H9 (cell line): ENCODE data around the gene JAKMIP1. TPM values are rescaled to one million over a fixed set of nuclear protein-coding genes. Genes with fewer than 3 reads are reported as not detected.

ENCODE experiments used
- DNase-seq: peaks from one replicate; pipeline ENCODE4 v3.0.0-alpha.2; 2017
- H2AFZ ChIP-seq: one replicate; pipeline ENCODE4 v1.6.1; 2013; ENCODE audit warnings: mild to moderate bottlenecking, low read length, control low read depth, moderate library complexity
- H2AK5ac ChIP-seq: 2 replicates; pipeline ENCODE4 v1.6.1; 2013; ENCODE audit warnings: low read length, control low read depth, mixed read lengths; ENCODE audit not compliant: insufficient read length
- H2BK120ac ChIP-seq: one replicate; pipeline ENCODE4 v1.6.1; 2013; ENCODE audit warnings: low read depth, mild to moderate bottlenecking, low read length, control low read depth, inconsistent platforms; ENCODE audit not compliant: poor library complexity, severe bottlenecking
- H2BK12ac ChIP-seq: 2 replicates; pipeline ENCODE4 v1.6.1; 2013; ENCODE audit warnings: low read length, control low read depth, mixed read lengths, low read depth; ENCODE audit not compliant: insufficient read length
- H2BK15ac ChIP-seq: 2 replicates; pipeline ENCODE4 v1.6.1; 2013; ENCODE audit warnings: low read depth, low read length, control low read depth
- H2BK20ac ChIP-seq: one replicate; pipeline ENCODE4 v1.6.1; 2013; ENCODE audit warnings: low read depth, mild to moderate bottlenecking, low read length, control low read depth, inconsistent platforms; ENCODE audit not compliant: poor library complexity, severe bottlenecking
- H2BK5ac ChIP-seq: 2 replicates; pipeline ENCODE4 v1.6.1; 2013; ENCODE audit warnings: low read length, control low read depth, mixed read lengths; ENCODE audit not compliant: insufficient read length
- H3K14ac ChIP-seq: 2 replicates; pipeline ENCODE4 v1.6.1; 2013; ENCODE audit warnings: low read length, control low read depth; ENCODE audit not compliant: insufficient read depth
- H3K18ac ChIP-seq: 2 replicates; pipeline ENCODE4 v1.6.1; 2013; ENCODE audit warnings: low read depth, mild to moderate bottlenecking, mixed read lengths, low read length, control low read depth; ENCODE audit not compliant: insufficient read length
- H3K23ac ChIP-seq: 2 replicates; pipeline ENCODE4 v1.6.1; 2013; ENCODE audit warnings: low read length, control low read depth, mixed read lengths, low read depth; ENCODE audit not compliant: insufficient read length
- H3K23me2 ChIP-seq: 2 replicates; pipeline ENCODE4 v1.6.1; 2013; ENCODE audit warnings: low read depth, mild to moderate bottlenecking, mixed read lengths, low read length, control low read depth; ENCODE audit not compliant: insufficient read length, poor library complexity, severe bottlenecking
- H3K27ac ChIP-seq: 2 replicates; pipeline ENCODE4 v1.5.1; 2013; ENCODE audit warnings: low read length, control low read depth, mixed read lengths, low read depth; ENCODE audit not compliant: insufficient read length
- H3K27me3 ChIP-seq: 2 replicates; pipeline ENCODE4 v1.6.1; 2013; ENCODE audit warnings: low read length, control low read depth, inconsistent platforms; ENCODE audit not compliant: insufficient read depth
- H3K4ac ChIP-seq: 2 replicates; pipeline ENCODE4 v1.6.1; 2013; ENCODE audit warnings: low read depth, mild to moderate bottlenecking, control low read depth, inconsistent platforms, low read length, moderate library complexity
- H3K4me1 ChIP-seq: 2 replicates; pipeline ENCODE4 v1.6.1; 2013; ENCODE audit warnings: low read length, control low read depth, inconsistent platforms; ENCODE audit not compliant: insufficient read depth
- H3K4me2 ChIP-seq: 2 replicates; pipeline ENCODE4 v1.6.1; 2013; ENCODE audit warnings: low read length, control low read depth, mixed read lengths; ENCODE audit not compliant: insufficient read length, insufficient read depth
- H3K56ac ChIP-seq: 2 replicates; pipeline ENCODE4 v1.6.1; 2013; ENCODE audit warnings: low read depth, mild to moderate bottlenecking, mixed read lengths, low read length, control low read depth; ENCODE audit not compliant: insufficient read length
- H3K79me1 ChIP-seq: 2 replicates; pipeline ENCODE4 v1.6.1; 2013; ENCODE audit warnings: low read depth, mild to moderate bottlenecking, moderate library complexity, low read length, control low read depth, inconsistent platforms; ENCODE audit not compliant: insufficient read depth, poor library complexity, severe bottlenecking
- H3K79me2 ChIP-seq: 2 replicates; pipeline ENCODE4 v1.6.1; 2013; ENCODE audit warnings: low read length, control low read depth, inconsistent platforms; ENCODE audit not compliant: insufficient read depth
- H3K9ac ChIP-seq: 2 replicates; pipeline ENCODE4 v1.6.1; 2013; ENCODE audit warnings: low read length, control low read depth, mixed read lengths; ENCODE audit not compliant: insufficient read length; ENCODE audit errors: extremely low read depth
- H3K9me3 ChIP-seq: one replicate; pipeline ENCODE4 v1.6.1; 2013; ENCODE audit warnings: low read depth, low read length, inconsistent platforms; ENCODE audit not compliant: control insufficient read depth
- H3T11ph ChIP-seq: one replicate; pipeline ENCODE4 v1.6.1; 2013; ENCODE audit warnings: mild to moderate bottlenecking, low read length, control low read depth, inconsistent platforms
- H4K20me1 ChIP-seq: one replicate; pipeline ENCODE4 v1.6.1; 2013; ENCODE audit not compliant: control insufficient read depth, insufficient read length, insufficient read depth
- H4K5ac ChIP-seq: 2 replicates; pipeline ENCODE4 v1.6.1; 2013; ENCODE audit warnings: low read depth, mild to moderate bottlenecking, mixed read lengths, low read length, control low read depth; ENCODE audit not compliant: insufficient read length
- H4K8ac ChIP-seq: replicated peaks from 2 replicates; pipeline ENCODE4 v1.6.1; 2013; ENCODE audit warnings: low read length, control low read depth, mixed read lengths, low read depth; ENCODE audit not compliant: insufficient read length
- H4K91ac ChIP-seq: 2 replicates; pipeline ENCODE4 v1.6.1; 2013; ENCODE audit warnings: low read depth, mild to moderate bottlenecking, moderate library complexity, mixed read lengths, low read length, control low read depth; ENCODE audit not compliant: insufficient read length
- H3K27ac Mint-ChIP-seq, 3 experiments: 2 replicates in 2 of 3; 3 replicates in 1 of 3; pipeline ENCODE4 v1.8.0; 2020 to 2021; ENCODE audit warnings: mixed read lengths in 3 of 3, mild to moderate bottlenecking in 1 of 3, moderate library complexity in 1 of 3
- H3K27me3 Mint-ChIP-seq: 2 replicates; pipeline ENCODE4 v1.8.0; 2021; ENCODE audit warnings: low read depth, mild to moderate bottlenecking, moderate library complexity, mixed read lengths
- H3K36me3 Mint-ChIP-seq, 3 experiments: 2 replicates in 2 of 3; 3 replicates in 1 of 3; pipeline ENCODE4 v1.8.0; 2020 to 2021; ENCODE audit warnings: low read depth in 3 of 3, mixed read lengths in 3 of 3; ENCODE audit not compliant: insufficient read depth in 1 of 3
- H3K4me1 Mint-ChIP-seq, 2 experiments: 2 replicates each; pipeline ENCODE4 v1.8.0; 2020; ENCODE audit warnings: mixed read lengths in 2 of 2
- H3K4me3 Mint-ChIP-seq, 2 experiments: 2 replicates in 1 of 2; 3 replicates in 1 of 2; pipeline ENCODE4 v1.8.0; 2020 to 2021; ENCODE audit warnings: mild to moderate bottlenecking in 2 of 2, mixed read lengths in 2 of 2, moderate library complexity in 1 of 2
- H3K9me3 Mint-ChIP-seq, 2 experiments: 2 replicates in 1 of 2; 3 replicates in 1 of 2; pipeline ENCODE4 v1.8.0; 2020; ENCODE audit warnings: mild to moderate bottlenecking in 2 of 2, mixed read lengths in 2 of 2, moderate library complexity in 1 of 2
- WGBS: extraction: QIAGEN DNeasy Blood & Tissue Kit; methylation state at CpG from one replicate; pipeline ENCODE4 v1.1.7; 2013; ENCODE audit warnings: missing lambda C conversion rate, low lambda C conversion rate, mixed read lengths; ENCODE audit not compliant: insufficient read length; ENCODE audit errors: extremely low coverage; 5-methylcytosine and 5-hydroxymethylcytosine counted together
- total RNA-seq: library from RNA; stranded (reverse); gene quantifications from 2 replicates; pipeline ENCODE4 v1.2.1, GENCODE V29; 2021
- TF ChIP-seq, protein P1 (sequence below): fragments of 200-600 bp; sonication (generic); conservative IDR thresholded peaks from 3 replicates; pipeline ENCODE4 v1.8.0; 2021; ENCODE audit warnings: antibody characterized with exemption, mild to moderate bottlenecking

JAKMIP1 gene
- total RNA-seq, 1 experiment from 2014 or later = 1.5 TPM

DNA sequence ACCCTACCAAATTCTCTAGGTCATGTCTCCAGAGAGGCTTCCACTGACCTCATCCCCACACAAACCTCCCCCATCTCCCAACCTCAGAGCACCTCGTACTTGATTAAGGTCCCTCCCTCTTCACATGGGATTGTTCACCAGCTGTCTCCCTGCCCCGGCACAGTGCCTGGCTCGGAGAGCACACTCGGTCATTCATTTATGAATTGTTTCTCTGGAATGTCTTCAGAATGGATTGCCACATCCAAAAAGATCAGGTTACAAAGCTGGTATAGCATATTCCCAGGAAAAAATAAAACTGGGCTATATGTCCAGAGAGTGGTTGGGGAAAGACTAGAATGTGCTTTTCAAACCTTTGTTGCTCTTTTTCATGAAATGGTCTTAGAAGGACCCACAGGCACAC, 21.6 kb downstream of the JAKMIP1 start:
- no peaks in the 10 kb centered on the region for H4K20me1 ChIP-seq
- H3K79me2 ChIP-seq = no peaks in the 10 kb centered on the region
- H3K18ac ChIP-seq = no peak overlapping the region
- H2BK120ac ChIP-seq = no peak overlapping the region
- Mint-ChIP-seq H3K9me3 (peaks cover 0 to 2% of the 10 kb centered on the region in 2 experiments; a peak in 3 of 5 replicates), H3K4me3 (no peak overlapping the region), H3K36me3 (peaks cover 3 to 11% (median 10%) of the 10 kb centered on the region in 3 experiments; a peak in 3 of 7 replicates), H3K27ac (no peak overlapping the region; a peak in 1 of 7 replicates), H3K27me3 (no peaks in the 10 kb centered on the region; the same call in none of the 2 replicates), H3K4me1 (peaks cover 0 to 4% of the 10 kb centered on the region in 2 experiments; a peak in 1 of 4 replicates)
- no peaks in the 10 kb centered on the region for H3K9me3 ChIP-seq
- H3K56ac ChIP-seq = no peak overlapping the region
- H4K8ac ChIP-seq = no peak overlapping the region
- no peak overlapping the region for H2AK5ac ChIP-seq
- no peaks in the 10 kb centered on the region for H3K79me1 ChIP-seq
- no peak overlapping the region for H3K4me2 ChIP-seq
- H3K27me3 ChIP-seq = no peaks in the 10 kb centered on the region
- no peaks in the 10 kb centered on the region for H3K23me2 ChIP-seq
- no peak overlapping the region for H2BK12ac ChIP-seq
- no peak overlapping the region for H3T11ph ChIP-seq
- no peak overlapping the region for H4K91ac ChIP-seq
- WGBS = no CpG with 5 or more reads among the region's 4 CpGs
- no peak overlapping the region for H2BK15ac ChIP-seq
- H3K14ac ChIP-seq = no peak overlapping the region
- H3K9ac ChIP-seq = no peak overlapping the region
- no peak overlapping the region for H3K23ac ChIP-seq
- no peak overlapping the region for H3K27ac ChIP-seq
- TF ChIP-seq, protein P1, sequence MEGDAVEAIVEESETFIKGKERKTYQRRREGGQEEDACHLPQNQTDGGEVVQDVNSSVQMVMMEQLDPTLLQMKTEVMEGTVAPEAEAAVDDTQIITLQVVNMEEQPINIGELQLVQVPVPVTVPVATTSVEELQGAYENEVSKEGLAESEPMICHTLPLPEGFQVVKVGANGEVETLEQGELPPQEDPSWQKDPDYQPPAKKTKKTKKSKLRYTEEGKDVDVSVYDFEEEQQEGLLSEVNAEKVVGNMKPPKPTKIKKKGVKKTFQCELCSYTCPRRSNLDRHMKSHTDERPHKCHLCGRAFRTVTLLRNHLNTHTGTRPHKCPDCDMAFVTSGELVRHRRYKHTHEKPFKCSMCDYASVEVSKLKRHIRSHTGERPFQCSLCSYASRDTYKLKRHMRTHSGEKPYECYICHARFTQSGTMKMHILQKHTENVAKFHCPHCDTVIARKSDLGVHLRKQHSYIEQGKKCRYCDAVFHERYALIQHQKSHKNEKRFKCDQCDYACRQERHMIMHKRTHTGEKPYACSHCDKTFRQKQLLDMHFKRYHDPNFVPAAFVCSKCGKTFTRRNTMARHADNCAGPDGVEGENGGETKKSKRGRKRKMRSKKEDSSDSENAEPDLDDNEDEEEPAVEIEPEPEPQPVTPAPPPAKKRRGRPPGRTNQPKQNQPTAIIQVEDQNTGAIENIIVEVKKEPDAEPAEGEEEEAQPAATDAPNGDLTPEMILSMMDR = no peak
- no peak overlapping the region for H2BK5ac ChIP-seq
- DNase-seq = no peak
- no peak overlapping the region for H3K4ac ChIP-seq
- no peak overlapping the region for H4K5ac ChIP-seq
- no peak overlapping the region for H2AFZ ChIP-seq
- no peak overlapping the region for H2BK20ac ChIP-seq
- no peaks in the 10 kb centered on the region for H3K4me1 ChIP-seq
